GM21515 (cell line): ENCODE data around the gene LTF.

Experiments used
- ATAC-seq: cut with Tn5 transposase; IDR thresholded peaks from one replicate; pipeline ENCODE4 v1.9.1; 2021; ENCODE audit not compliant: unreplicated experiment

LTF gene

DNA sequence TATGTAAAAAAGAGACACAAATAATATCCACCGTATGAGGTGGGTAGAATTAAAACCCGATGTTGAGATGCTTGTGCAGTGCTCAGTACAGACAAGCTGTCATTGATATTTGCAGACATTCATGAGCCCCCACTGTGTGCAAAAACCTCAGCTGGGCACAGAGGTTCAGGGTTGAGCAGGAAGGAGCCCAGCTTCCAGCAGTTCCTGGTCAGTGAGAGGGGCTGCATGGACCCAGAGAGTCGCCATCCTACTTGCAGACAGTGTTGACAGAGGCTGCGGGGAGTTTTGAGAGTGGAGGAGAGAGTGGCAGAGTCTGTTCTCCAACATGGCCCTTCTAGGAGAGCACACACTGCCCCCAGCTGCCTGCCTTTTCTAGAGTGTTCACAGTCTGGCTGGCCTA lies 6.1 kb upstream of the LTF start:
- no peak for ATAC-seq

DNA sequence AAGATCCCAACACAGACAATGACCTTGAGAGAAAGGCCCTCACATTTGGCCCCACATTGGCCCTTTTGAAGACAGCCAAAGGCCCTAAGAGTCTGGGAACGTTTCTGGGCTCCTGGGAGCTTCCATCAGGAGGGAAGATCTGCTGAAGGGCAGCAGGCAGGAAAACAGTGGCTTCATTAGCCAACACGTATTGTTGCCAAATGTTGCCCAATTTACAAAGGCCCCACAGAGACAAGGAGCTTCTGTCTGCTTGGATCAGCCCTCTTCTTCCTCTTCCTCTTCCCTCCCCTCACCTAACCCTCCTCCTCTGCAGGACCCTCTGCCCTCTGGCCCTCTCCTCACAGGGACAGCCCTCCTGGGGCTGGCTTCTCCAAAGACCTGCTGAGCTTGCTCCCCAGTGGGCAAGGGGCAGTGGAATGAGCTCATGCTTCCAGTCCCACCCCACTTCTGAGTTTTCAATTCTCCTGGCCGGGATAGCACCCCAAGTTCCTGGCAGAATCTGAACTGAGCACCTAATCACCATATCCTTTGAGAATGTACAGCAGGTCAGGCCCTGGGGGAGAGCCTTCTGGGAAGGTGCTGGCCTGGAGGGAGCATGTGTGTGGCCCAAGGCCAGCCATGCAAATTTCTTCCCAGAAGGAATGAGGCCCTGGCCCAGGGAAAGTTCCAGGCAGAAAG lies 5.1 kb upstream of the LTF start:
- no peak for ATAC-seq

DNA sequence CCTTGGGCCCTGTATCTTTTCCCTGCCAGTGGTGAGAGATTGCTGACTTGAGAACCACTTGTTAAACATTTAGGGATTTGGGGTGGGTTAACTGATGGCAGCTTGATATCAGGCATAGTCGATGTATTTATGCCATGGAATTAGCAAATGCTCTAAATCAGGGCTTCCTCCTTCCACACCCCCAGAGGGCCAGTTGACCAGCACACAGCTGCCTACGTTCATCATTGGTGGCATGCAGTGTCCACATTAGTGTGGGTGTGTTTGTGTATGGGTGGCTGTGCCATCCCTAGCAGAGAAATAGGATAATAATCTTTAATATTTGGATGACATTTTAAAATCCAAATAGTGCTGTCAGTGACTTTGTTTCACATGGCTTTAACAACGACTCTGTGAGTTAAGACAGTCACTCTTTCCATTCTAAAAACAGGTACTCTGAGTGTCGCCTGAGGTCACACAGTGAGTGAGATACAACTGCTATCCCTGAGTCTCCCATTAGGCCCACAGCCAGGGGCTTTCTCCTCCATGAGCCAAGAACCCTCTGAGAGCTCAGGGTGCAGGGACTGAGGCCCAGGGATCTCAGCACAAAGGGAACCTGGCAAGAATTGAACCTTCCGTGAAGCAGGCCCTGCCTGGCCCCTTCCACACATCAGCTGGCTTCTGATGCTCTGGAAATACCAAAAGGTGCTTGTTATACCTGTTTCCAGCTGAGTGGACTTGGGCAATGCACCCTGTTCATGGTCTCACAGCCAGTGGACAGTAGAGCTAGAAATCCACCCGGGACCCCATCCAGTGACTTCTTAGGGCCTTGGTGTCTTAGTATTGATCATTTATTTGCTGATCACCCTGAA lies 4.3 kb upstream of the LTF start:
- ATAC-seq: no peak

DNA sequence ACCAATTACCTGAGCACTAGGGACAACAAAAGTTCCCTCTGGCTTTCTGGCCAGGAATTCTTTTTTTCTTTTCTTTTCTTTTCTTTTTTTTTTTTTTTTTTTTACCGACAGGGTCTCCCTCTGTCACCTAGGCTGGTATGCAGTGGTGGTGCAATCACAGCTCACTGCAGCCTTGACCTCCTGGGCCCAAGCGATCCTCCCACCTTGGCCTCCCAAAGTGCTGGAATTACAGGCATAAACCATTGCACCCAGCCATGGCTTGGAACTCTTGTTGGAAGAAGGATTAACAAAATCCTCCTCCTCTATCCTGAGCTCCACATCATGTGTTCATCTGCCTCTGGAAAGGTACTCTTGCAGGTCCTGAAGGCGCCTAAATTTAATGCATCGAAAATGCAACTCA lies 2.9 kb upstream of the LTF start:
- no peak for ATAC-seq

DNA sequence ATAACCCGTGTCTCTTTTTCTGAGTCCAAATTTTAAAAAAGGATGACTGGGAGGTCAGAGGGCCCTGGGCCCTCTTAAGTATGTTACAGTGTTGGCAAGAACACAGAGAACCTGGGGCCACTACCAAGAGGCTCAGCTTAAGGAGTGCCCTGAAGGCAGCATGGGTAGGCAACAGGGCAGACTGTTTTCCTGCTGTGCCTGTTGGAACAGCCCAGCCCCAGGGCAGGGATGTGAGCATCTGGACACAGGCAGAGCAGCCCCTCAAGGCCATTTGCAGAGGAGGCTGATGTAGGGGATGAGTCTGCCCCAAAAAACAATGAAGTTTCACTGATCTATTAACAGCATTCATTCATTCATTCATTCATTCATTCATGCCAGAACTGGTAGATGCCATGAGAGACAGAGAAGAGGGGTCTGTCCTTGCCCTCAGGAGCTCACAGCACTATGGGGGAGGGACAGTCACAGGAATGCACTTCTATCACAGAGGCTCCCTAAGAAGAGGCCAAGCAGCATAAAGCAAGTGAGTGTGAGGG lies 2.2 kb upstream of the LTF start:
- ATAC-seq: no peak

DNA sequence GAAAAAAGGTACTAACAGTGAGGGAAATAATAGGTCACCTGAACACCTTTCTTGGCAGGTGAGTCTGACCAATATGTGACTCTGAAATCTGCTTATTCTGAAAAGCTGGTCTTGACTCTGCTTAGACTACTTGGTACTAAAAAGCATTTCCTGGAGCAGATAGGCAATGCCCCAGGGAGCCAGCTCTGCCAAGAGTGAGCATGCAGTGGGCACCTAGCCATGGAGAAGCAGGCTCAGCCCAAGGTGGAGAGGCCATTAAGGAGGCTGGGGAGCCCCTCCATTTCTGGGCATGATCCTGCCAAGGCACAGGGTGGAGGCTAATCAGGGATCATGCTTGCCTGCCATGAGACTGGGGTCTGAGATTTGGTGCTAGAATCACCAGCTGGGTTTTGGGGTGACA lies 1.6 kb upstream of the LTF start:
- ATAC-seq: no peak

DNA sequence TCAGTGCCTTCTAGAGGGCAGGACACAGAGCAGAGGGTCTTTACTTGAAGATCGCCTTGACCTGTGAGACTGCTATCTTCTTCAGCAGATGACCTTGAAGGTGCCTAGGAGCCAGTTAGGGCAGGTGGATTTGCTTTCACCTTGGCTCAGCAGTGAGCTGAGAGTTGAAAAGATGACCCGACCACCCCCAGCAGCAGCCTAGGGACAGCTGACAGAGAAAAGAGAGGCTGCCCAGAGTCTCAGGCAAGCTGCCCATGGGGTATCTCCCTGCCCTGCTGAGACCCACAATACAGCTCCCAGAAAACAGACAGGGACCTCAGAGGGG lies 453 bp upstream of the LTF start:
- ATAC-seq: no peak

DNA sequence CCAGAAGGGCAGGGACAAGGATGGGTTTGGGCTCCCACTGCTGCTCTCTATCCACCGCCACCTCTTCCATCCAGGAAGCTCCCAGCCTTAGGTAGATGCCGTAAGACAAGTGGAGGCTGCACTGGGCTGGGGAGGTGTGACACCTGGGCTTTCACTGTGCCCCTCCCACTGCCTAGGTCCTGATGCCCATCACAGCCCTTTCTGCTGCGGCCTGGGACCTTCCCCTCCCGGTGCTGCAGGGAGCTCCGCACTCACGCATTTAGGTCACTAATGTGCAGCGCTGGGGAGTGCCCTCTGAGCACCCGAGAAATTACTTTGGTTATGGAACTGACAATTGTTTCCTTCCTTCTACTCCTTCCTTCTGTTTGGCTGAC lies 850 bp downstream of the LTF start:
- ATAC-seq: no peak

DNA sequence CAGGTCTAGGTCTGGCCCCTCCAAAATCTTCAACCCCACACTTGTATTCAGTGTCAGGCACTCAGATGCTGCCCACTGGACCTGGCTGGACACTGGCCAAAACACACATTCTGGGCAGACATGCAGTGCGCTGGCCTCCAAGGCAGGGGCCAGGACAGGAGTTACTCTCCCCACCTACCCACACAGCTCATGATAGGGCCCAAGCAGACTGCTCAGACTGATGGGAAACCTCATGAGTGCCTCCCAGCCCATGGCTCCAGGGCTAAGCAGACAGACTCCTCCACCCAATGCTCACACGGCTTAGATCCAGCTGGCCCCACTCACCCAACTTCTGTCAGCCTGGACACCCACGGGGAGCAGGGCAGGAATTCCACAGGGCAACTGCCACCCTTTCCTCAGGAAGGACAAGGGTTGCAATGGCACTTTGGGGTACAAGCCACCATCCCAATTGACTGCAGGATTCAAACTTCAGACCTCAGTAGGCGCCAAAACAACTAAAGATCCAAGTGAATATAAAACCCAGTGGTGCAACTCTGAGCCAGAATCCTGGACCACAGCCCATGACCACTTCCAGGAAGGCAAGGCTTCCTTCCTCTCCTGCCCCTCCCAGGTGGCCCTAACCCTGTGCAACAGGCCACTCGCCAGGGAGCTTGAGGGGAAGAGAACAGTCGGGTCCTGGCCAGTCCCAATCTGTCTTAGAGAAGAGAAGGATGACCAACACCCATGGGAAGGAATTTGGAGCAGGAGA lies 1.4 kb downstream of the LTF start:
- no peak for ATAC-seq

DNA sequence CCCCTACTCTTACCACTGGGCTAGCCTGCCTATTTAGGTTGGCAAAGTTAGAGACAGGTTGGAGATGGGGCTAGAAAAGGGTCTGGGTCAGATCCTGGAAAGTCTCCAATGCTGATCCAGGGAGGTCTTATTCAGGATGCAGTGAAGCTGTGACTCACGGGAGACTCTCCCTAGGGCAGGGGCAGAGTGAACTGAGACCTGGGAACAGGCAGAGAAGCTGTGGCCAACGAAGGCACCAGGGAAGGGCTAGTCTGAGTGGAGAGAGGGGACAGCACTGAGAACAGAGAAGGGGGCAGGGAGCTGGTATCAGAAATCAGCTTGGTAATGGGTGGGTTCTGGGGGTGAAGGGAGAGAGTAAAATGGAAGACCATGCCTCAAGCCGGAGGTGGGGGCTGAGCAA lies 2.2 kb downstream of the LTF start:
- ATAC-seq: no peak

DNA sequence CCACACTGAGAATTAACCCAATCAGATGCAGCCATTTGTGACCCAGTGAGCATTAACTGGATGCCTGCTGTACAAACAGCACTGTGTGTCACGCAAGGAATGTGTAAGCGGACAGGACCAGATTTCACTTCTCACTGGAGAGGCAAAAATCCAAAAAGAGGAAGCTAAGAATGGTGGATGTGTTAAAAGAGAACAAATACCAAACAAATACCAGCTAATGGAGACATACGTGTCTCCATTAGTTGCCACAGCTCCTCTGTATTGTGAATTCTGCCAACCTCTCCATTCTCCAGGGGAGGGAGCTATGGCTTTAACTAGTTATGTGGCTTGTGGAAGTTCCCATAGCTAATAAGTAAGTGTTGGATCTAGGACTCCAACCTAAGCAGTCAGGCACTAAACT lies 2.6 kb downstream of the LTF start:
- ATAC-seq: no peak

DNA sequence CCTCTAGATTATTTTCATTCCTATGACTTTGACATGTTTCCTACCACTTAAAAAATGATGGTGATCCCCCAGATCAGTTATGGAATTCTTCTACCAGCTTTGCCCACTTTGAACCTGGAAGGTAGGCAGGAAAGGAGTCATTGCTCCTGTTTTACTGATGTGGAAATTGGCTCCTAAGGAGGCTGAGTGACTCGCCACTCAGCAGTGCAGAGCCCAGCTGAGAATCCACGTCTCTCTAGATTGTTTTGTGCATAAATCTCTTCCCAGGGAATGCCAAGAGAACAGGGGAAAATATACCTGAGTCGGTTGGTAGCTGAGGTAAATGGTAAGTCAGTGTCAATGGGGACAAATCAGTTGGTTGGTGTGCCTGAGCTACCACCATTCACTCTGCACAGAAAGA lies 4.7 kb downstream of the LTF start:
- no peak for ATAC-seq

DNA sequence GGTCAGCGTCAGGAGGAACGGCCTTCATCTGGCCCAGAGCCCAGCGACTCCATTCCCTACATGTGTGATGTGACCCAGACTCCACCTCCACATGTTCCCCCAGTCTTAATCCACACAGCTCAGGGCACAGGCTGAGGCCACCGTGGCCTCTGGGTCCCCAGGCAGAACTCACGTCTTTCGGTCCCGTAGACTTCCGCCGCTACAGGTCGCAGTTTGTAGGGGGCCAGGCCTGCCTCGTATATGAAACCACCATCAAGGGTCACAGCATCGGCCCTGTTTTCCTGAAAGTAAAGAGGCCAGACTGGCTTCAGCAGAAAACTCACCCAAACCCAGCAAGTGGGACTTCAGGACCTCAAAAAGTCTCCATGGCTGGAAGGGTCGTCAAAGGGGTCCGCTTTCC lies 8.6 kb downstream of the LTF start:
- ATAC-seq: no peak

DNA sequence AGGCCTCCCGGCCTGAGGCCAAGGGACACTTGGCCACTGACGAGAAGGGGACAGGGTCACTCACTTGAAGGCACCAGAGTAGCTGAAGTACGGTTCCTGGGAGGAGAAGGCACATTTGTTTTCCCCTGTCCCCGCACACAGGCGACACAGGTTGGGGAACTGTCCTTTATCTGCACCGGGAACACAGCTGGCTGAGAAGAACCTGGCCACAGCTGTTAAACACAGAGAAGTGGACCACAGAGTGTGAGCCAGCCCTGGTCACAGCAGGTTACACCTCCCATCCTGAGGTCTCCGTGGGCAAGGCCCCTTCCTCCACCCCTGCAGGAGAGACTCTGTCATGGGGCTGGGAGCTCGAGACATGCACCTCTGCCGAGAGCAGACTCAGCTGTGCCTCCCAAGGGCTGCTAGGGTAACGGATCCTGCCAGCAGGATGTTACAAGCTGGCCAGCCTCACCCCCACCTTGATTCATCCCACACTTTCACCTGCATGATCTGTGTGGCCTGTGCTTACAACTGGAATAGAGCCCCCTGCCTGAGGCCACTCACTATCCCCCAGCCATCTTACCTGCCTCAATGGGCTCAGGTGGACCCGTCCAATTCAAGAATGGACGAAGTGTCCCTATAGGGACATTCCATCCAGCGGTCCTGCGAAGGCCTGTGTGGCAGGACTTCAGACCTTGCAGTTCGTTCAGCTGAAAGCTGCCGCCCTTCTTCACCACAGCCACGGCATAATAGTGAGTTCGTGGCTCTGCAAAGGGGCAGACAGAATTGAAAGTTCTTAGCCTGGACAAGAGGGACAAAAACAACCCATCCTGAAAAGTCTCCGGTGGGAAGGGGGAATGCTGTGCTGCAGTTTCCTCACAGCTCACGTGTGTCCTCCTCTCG lies 9.2 kb downstream of the LTF start:
- no peak for ATAC-seq

DNA sequence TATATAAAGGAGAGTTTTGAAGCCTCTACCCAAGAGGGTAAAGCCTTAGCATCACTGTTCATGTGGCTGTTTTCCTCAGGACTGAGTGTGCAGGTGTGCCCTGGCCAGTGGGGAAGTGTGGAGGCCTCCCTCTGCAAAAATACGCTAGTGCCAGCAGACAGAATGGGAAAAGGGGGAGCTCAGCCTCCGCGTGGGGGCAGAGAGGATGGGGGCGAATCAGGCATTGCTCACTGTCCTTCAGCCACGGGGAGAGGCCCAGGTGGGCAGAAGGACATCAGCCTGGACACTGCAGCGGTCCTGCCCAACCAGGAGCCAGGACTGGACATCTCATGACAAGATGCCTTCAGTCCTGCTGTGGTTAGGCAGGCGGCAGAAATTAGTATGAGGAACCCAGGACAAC lies 10.1 kb downstream of the LTF start:
- ATAC-seq: no peak

DNA sequence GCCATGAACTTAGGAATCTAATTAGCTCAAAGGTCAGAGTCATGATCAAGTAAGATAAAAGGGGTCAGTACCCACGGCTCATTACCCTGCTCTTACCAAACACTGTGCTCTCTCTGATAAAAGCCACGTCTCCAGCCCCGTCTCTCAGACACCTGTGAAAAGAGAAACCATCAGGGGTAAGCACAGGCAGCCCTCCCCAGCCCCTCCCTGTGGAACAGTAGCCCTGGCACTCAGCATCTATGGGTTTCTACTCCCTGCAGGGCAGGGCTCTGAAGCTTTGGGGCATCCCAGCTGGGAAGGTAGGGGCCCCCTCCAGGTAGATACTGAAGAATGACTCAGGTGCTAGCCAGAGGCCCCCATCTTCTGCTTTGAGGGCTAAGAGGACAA lies 10.5 kb downstream of the LTF start:
- no peak for ATAC-seq

DNA sequence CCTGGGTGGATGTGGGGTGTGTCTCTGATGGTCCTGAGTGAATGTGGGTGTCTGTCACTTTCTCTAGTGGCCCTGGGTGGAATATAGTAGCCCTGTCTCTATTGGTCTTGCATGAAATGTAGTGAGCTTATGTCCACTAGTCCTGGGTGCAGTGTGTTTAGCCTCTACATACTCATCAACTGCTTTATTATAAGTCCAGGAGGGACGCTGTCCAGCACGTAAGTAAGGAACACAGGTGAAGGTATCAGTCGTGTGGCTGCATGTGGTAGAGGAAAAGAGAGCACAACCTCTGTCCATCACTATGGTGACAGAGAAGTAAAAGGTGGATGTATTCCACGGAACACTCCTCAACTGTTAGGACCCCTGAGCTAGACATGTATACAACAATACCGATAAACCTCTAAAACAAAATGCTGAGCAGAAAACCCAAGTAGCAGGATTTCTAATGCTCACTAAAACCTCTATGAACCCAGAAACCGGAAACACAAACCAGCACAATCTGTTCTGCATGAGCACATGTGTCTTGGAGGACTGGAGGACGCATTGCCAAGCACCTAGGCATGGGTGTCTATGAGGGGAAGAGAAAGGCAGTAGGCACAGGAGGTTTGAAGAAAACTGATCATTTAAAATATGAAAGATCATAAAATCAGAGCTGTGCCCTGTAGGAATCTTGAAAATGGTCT lies 11.0 kb downstream of the LTF start:
- no peak for ATAC-seq

DNA sequence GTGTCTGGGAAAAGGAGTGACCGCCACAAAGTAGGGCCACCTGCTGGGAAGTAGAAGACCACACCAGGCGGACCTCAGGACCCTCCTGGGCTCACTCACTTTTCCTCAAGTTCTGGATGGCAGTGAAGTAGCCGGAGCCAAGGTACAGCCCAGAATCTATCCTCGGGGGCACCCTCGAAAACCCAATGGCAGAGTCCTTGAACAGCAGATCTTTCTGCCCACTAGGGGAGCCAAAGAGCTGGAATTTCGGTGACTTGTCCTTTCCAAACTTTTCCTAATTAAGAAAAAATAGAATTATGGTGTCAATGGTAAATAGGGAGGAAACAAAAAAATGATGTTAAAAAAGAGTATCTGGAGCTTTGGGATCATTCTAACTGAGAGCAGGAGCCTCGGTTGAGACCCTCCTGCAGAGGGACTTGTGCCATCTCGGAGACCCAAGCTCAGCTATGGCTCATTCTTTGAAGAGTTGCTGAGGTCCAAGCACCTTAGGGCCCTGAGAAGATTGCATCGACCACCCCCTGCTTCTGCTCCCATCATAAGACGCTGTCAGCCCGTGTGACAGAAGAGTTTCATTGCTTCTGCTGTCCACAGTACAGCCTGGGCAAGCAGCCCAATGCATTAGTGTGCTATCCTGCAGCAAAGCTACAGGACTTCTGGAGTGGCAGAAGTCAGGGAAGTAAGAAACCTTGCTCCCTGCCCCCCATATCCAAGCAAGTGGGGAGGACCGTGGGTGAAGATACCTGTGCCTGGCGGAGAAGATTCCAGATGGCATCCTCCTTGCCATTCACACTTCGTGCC lies 14.8 kb downstream of the LTF start:
- no peak for ATAC-seq

DNA sequence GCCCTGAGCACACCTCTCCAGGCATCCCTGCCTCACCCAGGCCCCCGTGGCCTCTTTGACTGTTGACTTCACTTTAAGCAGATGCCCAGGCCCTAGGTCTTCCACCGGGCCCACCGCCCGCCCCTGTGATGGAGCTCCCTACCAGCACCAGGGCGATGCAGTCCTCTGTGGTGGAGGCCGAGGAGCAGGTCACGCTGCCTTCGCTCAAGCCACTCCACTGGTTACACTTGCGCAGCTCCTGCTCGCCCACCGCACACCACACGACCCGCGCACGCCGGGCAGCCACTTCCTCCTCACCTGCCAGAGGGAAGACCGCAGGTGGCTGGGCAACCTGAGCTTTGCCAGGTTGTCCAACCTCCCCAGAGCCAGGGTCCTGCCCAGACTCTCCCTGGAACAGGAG lies 16.0 kb downstream of the LTF start:
- no peak for ATAC-seq
